Medulla oblongata (tissue), 1 donor: ENCODE data around the gene CPVL.
"Not testable (repeated sequence)": the region's sequence is repeated elsewhere in the genome, so short reads cannot be mapped to it uniquely, and the experiment has no call there.

ENCODE experiments used
- DNase-seq: peaks from one replicate; pipeline ENCODE4 v3.0.0-alpha.2; 2015; ENCODE audit errors: extremely low spot score

Gene CPVL

GRCh38 chr7:29119538-29119937, 26.8 kb downstream of the CPVL start:
- DNase-seq: no peak

GRCh38 chr7:29116361-29117200, 29.8 kb downstream of the CPVL start:
- no peak for DNase-seq

- no peak for DNase-seq
These were observed 30.6 kb downstream of the CPVL start for GRCh38 chr7:29115753-29116152.

GRCh38 chr7:29115130-29115687, 31.1 kb downstream of the CPVL start:
- no peak for DNase-seq

- DNase-seq: not testable (repeated sequence)
These were observed 32.1 kb downstream of the CPVL start for GRCh38 chr7:29114266-29114665.

GRCh38 chr7:29113384-29114102, 32.8 kb downstream of the CPVL start:
- DNase-seq: peak; percentile 63

- DNase-seq: no peak
These were observed 33.6 kb downstream of the CPVL start for GRCh38 chr7:29112721-29113120.

GRCh38 chr7:29109899-29110298, 36.4 kb downstream of the CPVL start:
- DNase-seq: peak; percentile 77

- no peak for DNase-seq
These were observed 37.0 kb downstream of the CPVL start for GRCh38 chr7:29109358-29109757.

- DNase-seq: no peak
These were observed 39.3 kb downstream of the CPVL start for GRCh38 chr7:29107056-29107455.

- no peak for DNase-seq
These were observed 39.7 kb downstream of the CPVL start for GRCh38 chr7:29106669-29106988.

GRCh38 chr7:29105752-29106668, 40.3 kb downstream of the CPVL start:
- DNase-seq: peak; percentile 92

GRCh38 chr7:29105191-29105590, 41.1 kb downstream of the CPVL start:
- DNase-seq: no peak

GRCh38 chr7:29102558-29103151, 43.7 kb downstream of the CPVL start:
- peak; percentile 86 for DNase-seq

- no peak for DNase-seq
These were observed 45.4 kb downstream of the CPVL start for GRCh38 chr7:29100924-29101323.

GRCh38 chr7:29099896-29100847, 46.2 kb downstream of the CPVL start:
- DNase-seq: no peak

- no peak for DNase-seq
These were observed 49.9 kb downstream of the CPVL start for GRCh38 chr7:29096446-29096730.

- DNase-seq: no peak
These were observed 50.5 kb downstream of the CPVL start for GRCh38 chr7:29095631-29096445.

- DNase-seq: not testable (repeated sequence)
These were observed 53.2 kb downstream of the CPVL start for GRCh38 chr7:29093091-29093490.

GRCh38 chr7:29091715-29092114, 54.6 kb downstream of the CPVL start:
- no peak for DNase-seq
